Stimulated activated CD4-positive, alpha-beta T cell treated with anti-CD3 and anti-CD28 coated beads, Interleukin-15, amount 100 ng/mL, for 24 hours (primary cell): ENCODE data around the gene USH1G.
A peak's percentile ranks its signal among the peaks of the same experiment; 100 is the strongest.

Experiments
- DNase-seq: peaks from one replicate; pipeline ENCODE4 v3.0.0-alpha.2; 2020

USH1G gene

GRCh38 chr17:74901353-74902135, 21.5 kb downstream of the USH1G start:
- DNase-seq: no peak

DNA sequence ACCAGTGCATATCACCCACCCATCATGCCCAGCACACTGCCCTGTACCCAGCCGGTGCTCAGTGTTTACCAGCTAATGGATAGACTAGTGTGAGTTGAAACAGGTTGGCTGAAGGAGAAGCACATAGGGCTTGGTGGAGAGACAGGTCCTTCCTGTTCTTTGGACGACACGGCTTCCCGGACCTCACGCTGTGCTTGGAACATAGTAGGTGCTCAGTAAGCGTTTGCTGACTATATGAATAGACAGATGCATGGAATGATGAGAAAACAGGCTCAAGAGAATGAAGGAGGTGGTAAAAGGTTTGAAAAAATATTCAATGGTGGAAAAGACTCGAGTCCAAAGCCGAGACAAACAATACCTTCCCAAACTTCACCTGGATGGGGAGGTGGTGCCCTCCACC, 22.8 kb downstream of the USH1G start:
- no peak for DNase-seq

DNA sequence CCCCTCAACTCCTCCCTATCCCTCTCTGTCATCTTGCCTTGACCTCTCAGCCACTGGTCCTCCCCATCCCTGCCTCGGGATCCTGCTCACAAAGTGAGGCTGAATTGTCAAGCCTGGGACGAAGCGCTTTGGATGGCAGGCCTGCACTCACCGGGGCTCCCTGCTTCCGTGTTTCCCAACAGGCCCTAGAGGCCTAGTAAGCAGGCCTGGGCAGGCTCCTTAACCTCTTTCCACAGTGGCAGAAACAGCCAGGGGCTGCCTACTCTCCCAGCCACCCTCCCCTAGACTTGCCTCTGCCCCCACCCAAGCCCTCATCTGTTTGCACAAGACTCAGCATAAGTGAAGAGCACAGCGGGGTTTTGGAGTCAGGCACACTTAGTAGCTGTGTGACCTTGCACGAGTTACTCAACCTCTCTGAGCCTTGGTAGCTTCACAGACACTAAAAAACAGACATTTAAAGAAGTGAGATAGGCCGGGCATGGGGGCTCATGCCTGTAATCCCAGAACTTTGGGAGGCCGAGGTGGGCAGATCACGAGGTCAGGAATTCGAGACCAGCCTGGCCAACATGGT, 24.6 kb downstream of the USH1G start:
- DNase-seq: no peak

DNA sequence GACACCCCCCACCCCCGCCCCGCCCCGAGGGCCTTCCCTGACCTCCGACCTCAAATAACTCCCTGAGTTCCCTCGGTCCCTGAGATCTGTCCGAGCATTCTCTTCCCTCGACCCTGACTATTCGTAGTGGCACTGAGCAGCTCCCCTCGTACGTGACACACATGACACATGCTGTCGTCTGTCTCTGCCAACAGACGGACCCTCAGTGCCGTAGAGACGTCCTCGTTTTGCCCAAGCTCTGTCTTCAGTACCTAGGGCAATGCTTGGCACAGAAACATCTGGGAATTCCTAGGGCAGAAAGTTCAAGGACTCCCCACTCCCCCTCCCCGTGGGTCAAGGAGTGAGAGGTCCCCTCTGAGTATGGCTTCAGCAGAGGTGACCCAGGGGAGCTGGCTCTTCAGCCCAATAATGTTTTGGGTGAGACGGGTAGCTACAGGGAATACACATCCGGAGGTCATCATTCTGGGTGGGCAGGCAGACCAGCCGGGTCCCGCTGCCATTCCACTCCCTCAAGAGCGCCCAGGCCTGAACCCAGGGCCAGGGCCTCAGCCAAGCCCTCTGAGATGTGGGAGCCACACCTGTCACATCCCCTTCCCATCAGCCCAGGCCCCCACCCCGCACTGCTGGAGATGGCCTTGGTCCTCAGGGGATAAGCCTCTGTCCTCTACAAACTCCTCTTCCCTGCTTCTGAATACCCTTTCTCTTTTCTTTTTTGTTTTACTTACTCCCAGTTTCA, 29.0 kb downstream of the USH1G start:
- no peak for DNase-seq

GRCh38 chr17:74892974-74893911, 29.8 kb downstream of the USH1G start, which contains the start of gene FADS6:
Gene FADS6, minus strand, starts transcription at chr17:74893633. Its CDS starts 38 bp downstream, at chr17:74893595.
- peak; percentile 23 for DNase-seq

DNA sequence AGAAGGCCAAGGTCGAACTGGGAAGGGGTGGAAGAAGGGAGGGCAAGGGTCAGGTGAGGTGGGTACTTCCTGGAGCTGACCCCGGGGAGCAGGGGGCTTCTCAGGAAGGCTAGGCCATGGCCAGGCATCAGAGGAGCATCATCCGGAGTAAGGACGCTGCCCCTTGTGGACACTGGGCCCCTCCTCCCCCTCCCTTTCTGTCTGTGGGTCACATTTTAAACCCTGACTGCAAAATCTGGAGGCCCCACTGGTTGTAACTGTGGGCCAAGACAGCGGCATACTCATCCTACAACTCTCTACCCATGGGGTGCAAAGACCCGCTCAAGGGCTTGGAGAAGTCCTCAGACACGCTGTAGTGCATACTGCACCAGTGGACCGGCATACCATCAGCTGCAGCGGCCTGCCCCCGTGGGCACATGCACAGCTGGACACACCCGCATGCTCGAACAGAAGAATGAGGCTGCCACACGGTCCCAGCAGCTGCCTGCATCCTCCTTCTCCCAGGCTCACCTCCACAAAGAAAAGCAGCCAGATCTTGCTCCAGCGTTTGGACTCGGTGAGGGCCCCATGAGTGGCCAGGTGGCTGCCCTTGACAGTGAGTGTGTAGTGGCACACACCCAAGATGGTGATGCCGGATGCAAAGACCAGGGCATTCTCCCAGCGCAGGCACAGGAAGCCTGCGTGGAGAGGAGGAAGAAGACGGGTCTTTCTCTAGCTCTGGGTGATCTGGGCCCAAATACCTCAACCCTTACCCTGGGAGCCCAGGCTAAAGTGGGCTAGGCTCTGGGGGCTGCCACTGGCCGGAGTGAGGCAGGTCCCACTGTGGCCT, 30.8 kb downstream of the USH1G start:
- no peak for DNase-seq

DNA sequence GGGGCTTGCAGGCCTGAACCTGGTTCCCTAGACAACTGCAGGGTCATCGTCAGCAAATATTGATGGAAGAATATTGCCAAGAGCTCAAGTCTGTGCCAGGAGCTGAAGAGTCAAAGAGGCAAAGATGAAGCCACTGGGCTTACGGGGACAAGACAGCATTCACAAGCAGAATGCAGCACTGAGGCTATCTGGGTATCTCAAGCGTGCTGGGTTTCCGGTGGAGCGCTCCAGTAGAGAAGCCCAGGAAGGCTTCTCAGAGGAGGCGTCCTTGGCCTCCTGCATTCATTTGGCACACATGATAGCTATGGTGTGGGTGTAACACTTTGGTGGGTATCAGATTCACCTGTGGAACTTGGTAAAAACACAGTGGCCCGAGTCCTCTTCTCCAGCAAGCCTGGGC, 32.5 kb downstream of the USH1G start:
- DNase-seq: no peak

DNA sequence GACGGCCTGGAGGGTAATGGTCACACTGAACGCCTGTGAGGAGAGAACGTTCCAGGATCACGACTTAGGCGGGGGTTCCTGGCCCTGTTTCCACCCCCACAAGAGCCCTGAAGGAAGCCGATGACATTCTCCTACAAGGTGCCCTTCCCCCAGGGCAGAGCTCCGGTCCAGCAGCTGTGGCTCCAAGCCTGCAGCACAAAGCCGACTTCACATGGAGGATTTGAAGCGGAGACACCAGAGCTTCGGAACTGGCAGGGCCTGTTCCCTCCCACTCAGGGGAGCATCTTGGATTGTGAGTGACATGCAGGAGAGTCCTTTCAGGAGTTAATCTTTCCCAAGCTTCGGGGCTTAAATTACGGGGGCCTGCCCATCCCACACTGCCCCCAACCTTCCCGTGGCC, 34.6 kb downstream of the USH1G start:
- DNase-seq: no peak

GRCh38 chr17:74883241-74883745, 39.8 kb downstream of the USH1G start:
- DNase-seq: no peak

GRCh38 chr17:74882517-74883240, 40.4 kb downstream of the USH1G start:
- DNase-seq: no peak

DNA sequence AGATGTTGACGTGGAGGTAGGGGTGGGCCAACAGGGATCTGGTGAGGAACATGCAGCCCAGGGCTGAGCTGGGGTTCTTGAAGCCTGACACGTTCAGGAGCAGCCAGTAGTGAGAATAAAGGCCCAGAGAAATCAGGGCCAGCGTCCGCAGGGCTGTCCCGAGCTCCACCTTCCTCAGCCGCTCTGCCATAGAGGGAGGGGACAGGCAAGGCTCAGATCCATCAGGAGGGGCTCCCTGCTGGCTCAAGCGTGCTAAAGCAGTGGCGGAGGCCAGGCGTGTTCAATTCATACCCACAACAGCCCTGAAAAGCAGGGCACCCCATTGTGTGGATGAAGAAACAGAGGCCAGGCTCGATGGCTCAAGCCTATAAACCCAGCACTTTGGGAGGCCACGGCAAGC, 42.0 kb downstream of the USH1G start:
- DNase-seq: no peak

- DNase-seq: no peak
Observed at GRCh38 chr17:74879308-74879707, 43.7 kb downstream of the USH1G start.

DNA sequence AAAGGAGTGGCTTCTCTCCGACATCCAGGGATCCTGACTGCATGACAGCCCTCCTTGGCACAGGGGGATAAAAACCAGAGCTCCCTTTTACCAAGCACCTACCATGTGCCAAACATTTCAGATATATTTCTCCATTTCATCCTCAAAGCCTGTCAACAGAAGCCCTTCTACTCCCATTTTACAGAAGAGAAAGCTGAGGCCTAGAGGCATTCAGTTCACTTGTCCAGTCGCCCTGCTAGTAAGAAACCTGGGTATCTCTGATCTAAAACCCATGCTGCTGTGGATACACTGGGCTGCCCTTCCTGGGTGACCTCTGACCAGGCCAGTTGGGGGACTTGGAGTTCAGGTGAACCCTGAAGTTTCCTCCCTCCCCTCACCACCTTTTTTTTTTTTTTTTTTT, 44.4 kb downstream of the USH1G start:
- no peak for DNase-seq

DNA sequence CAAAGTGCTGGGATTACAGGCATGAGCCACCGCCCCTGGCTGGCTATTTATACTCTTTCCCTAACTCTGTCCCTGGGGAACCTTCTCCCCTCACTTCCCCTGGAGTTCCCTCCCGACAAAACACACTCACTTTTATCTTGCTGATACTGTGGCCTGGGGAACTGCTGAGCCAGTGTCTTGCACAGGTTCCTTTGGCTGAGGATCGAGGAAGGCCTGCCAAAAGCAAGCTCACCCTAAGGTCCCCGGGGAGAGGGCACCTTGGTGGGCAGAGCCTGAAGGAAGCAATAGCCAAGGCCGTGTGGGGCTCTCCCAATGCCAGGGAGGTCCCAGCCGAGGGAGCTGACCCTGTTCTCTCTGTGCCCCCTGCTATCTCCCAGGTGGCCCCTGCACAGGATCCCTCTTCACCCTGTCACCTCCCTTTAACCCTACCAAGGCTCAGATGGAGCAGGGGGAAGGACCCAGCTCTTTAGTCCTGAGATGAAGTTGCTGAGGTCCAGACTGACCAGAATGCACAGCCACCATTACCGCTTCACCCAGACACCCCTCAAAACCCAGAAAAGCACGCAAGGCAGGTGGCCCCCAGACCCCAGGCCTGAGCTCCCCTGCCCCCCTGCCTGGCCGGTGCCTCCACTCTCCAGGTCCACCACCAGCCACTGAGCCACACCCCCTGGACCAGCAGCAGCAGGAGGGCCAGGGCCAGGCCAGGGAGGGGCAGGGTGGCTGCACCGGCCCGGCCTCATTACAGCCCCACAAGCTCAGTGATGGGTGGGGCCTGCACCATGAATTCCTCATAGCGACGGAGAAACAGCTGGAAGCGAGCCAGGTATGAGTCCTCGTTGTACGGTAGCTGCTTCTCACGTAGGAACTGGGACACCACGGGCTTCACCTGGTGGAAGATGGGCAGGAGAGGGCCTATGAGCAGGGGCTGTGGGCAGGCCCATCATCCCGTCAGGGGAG, 45.2 kb downstream of the USH1G start:
- DNase-seq: no peak

- DNase-seq: no peak
Observed at GRCh38 chr17:74875977-74876593, 47.0 kb downstream of the USH1G start.

DNA sequence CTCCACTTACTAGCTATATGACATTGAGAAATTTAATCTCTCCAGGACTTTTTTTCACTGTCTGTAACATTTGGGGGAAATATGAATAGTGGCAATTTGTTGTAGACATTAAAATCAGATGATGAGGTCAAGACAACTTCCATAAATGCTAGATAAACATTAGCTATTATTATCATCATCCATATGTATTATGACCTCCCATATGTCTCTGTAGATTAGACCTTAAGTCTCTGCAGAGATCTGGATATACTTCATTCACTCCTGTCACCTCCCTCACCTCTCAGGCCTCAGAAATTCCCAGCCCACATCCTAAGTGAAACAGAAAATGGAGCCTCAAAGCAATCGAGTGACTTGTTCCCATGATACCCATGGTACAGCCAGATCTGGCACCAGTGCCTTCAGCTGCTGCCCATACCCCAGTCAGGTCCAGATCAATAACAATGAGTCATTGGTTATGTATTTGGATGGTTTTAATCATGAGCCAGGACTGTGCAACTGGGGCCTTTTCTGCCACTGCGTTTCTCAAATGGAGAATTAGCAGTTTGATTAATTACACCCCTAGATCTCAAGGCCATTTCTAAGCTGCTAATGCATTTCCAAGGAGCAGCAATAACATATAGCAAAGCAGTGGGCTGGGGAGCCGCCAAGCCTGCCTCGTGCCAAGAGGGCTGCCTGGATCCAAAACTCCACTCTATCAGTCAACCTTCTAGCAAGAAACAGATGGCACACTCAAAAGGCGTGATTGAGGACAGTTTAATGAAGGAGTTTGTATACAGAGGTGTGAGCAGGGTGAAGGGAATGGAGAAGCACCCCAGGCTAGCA, 47.7 kb downstream of the USH1G start:
- DNase-seq: no peak

- no peak for DNase-seq
Observed at GRCh38 chr17:74874615-74875037, 48.4 kb downstream of the USH1G start.

DNA sequence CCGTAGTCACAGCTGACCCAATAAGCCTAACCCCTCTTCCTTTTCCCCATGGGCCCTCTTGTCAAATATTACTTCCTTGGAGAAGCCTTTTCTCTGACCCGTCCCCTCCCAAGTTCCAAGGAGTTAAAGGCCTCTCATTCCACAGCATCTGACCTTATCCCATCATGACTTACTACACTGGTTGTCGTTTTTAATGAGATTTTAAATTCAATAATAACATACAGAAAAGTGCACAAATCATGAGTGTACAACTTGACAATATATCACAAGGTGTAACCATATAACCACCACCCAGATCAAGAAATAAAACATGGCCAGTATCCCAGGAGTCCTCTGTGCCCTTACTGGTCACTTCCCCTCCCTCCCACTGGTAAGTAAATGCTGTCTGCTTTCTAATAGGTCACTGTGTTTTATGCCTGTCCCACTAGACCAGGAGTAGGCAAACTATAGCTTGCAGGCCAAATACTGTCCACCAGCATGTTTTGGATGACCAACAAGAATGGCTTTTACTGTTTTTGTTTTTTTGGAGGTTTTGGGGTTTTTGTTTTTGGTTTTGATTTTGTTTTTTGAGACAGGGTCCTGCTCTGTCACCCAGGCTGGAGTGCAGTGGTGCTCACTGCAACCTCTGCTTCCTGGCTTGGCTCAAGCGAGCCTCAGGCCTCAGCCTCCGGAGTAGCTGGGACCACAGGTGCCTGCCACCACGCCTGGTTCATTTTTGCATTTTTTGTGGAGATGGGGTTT, 49.0 kb downstream of the USH1G start:
- DNase-seq: no peak
